Lung (tissue), 12 donors: ENCODE results near the gene MAPK12. TPM values are rescaled to one million over a fixed set of nuclear protein-coding genes. Genes with fewer than 3 reads are reported as not detected.

Experiments used
- ATAC-seq: fragments of 200-7000 bp; cut with Tn5 transposase; one replicate; pipeline ENCODE4 v1.9.1; 2020; ENCODE audit warnings: moderate number of reproducible peaks; ENCODE audit not compliant: insufficient read depth, low FRiP score
- DNase-seq, 3 donors: peaks; one replicate each; pipeline ENCODE4 v3.0.0-alpha.2; 2013 to 2017
- H3K27ac ChIP-seq, 2 donors: one replicate each; pipeline ENCODE4 v1.5.1; 2013; ENCODE audit warnings: mild to moderate bottlenecking in 2 of 2, moderate library complexity in 2 of 2, control low read depth in 1 of 2, inconsistent platforms in 1 of 2, low read depth in 1 of 2, low read length in 1 of 2
- H3K27me3 ChIP-seq, 3 donors: one replicate each; pipeline ENCODE4 v1.5.1; 2013; ENCODE audit warnings: low read length in 2 of 3; ENCODE audit not compliant: control insufficient read depth in 3 of 3, insufficient read depth in 3 of 3
- H3K36me3 ChIP-seq, 4 donors: one replicate each; pipeline ENCODE4 v1.5.1; 2013; ENCODE audit warnings: low read length in 4 of 4, mild to moderate bottlenecking in 1 of 4, moderate library complexity in 1 of 4; ENCODE audit not compliant: control insufficient read depth in 4 of 4, insufficient read depth in 4 of 4
- H3K4me1 ChIP-seq, 5 donors: one replicate each; pipeline ENCODE4 v1.5.1; 2013; ENCODE audit warnings: low read length in 5 of 5, mild to moderate bottlenecking in 2 of 5, moderate library complexity in 1 of 5; ENCODE audit not compliant: control insufficient read depth in 5 of 5, insufficient read depth in 5 of 5
- H3K4me3 ChIP-seq: one replicate; pipeline ENCODE4 v1.5.1; 2013; ENCODE audit warnings: mild to moderate bottlenecking, control low read depth, moderate library complexity
- H3K9ac ChIP-seq, 2 donors: one replicate each; pipeline ENCODE4 v1.5.1; 2013; ENCODE audit warnings: low read length in 2 of 2, control low read depth in 1 of 2; ENCODE audit not compliant: insufficient read depth in 1 of 2
- H3K9me3 ChIP-seq, 4 donors: one replicate each; pipeline ENCODE4 v1.5.1; 2013; ENCODE audit warnings: low read length in 3 of 4, mild to moderate bottlenecking in 1 of 4, moderate library complexity in 1 of 4; ENCODE audit not compliant: control insufficient read depth in 4 of 4, insufficient read depth in 3 of 4
- WGBS, 2 donors: extraction: QIAGEN DNeasy Blood & Tissue Kit; methylation state at CpG; one replicate each; pipeline ENCODE4 v1.1.7; 2013; 5-methylcytosine and 5-hydroxymethylcytosine counted together
- polyA plus RNA-seq, 2 donors: library from polyadenylated mRNA; stranded (reverse); fragments of 200-250 nt; gene quantifications; one replicate each; pipeline ENCODE4 v1.2.1, GENCODE V29; 2013
- total RNA-seq, 2 donors: library from RNA; depleted of rRNA in 1 of 2; stranded (reverse); fragments of >200 nt in 1 of 2; gene quantifications; one replicate each; pipeline ENCODE4 v1.2.1, GENCODE V29; 2014 to 2021
- TF ChIP-seq, protein P1 (sequence below): IDR thresholded peaks from 2 replicates; pipeline ENCODE4 v1.5.1; 2012; ENCODE audit warnings: mild to moderate bottlenecking; ENCODE audit errors: control extremely low read depth, extremely low read depth
- donor health status: control.
- donor health status: control.
- donor health status: Bipolar disorder and iron deficiency.
- donor health status: healthy.
- donor health status: DM: yes; HTN: yes; CAD: no.

MAPK12 gene
- total and polyA plus RNA-seq, 4 donors = 10.4 to 13.1 (median 11.9) TPM

DNA sequence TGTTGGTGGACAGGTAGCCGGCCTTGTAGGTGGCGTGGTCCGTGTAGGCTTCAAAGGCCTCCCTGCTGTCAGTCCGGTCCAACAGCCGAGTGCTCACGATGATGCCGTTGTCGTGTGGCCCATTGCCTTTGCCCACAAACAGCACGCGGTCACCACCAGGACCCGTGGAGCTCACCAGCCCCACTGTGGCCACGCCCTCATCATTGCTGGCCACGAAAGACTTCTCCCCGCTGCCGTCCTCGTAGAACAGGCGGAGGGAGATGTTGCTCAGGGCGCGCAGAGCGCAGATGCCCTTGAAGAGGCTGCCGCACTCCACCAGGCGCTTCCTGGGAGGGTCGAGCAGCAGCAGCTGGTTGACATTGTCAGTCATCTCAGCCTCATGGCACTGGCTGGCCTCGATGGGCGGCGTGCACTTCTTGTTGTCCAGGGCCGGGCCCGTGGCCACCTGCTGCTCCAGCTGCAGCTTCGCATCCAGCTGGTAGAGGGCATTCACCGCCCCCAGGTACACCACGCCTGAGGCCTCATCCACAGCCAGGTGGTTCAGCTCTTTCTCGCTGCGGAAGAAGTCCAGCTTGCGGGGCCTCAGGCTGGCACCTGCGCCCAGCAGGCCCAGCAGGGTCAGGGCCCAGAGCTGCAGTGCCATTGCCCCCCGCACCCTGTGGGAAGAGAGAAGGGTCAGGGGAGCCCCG lies 28.6 kb upstream of the MAPK12 start:
- Histone ChIP-seq H3K4me3 (no peak overlapping the region), H3K27me3 (no peaks in the 10 kb centered on the region), H3K9ac (no peak overlapping the region), H3K27ac (peak overlapping the region in 1 of 2 donors; percentile 0), H3K9me3 (no peaks in the 10 kb centered on the region), H3K36me3 (peaks cover 0 to 57% (median 20%) of the 10 kb centered on the region in 4 donors), H3K4me1 (peaks cover 0 to 25% (median 18%) of the 10 kb centered on the region in 5 donors)
- WGBS, 2 donors = 91 to 92% methylated on average over 37 of the region's 37 CpGs
- DNase-seq (no peak), ATAC-seq (no peak)
- TF ChIP-seq, protein P1, sequence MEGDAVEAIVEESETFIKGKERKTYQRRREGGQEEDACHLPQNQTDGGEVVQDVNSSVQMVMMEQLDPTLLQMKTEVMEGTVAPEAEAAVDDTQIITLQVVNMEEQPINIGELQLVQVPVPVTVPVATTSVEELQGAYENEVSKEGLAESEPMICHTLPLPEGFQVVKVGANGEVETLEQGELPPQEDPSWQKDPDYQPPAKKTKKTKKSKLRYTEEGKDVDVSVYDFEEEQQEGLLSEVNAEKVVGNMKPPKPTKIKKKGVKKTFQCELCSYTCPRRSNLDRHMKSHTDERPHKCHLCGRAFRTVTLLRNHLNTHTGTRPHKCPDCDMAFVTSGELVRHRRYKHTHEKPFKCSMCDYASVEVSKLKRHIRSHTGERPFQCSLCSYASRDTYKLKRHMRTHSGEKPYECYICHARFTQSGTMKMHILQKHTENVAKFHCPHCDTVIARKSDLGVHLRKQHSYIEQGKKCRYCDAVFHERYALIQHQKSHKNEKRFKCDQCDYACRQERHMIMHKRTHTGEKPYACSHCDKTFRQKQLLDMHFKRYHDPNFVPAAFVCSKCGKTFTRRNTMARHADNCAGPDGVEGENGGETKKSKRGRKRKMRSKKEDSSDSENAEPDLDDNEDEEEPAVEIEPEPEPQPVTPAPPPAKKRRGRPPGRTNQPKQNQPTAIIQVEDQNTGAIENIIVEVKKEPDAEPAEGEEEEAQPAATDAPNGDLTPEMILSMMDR = no peak

DNA sequence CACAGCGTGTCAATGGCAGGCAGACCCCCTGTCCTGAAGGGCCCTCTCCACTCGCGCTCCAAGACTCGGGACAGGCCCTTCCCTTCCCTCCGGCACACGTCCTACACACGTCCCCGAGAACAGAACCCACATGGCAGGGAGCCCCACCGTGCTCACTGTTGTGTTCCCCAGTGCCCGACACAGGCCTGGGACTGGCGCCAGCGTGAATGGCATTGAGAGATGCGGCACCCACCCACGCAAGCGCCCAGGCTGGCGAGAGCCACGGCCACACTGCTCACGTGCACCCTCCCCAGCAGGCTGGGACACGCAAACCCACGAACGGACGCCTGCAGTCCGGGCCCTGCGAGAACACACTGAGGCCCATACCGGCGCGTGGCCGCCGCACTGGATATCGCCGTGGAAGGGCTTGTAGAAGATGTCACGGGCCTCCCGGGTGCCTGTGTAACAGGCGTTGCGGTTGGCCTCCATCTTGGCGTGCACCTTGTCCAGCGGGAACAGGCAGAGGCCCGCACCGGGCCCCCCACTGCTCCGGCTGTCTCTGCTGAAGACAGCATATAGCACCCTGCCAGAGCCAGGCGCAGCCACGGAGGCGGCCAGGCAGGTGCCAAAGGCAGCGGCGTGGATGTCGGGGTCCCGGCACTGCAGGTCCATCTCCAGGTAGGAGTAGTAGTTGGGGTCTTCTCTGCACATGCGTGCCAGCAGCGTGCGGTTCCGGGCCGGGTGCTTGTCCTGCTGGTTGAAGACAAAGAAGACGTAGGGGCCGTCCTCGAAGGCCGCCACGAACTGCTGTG lies 27.9 kb upstream of the MAPK12 start:
- ATAC-seq (no peak), DNase-seq (no peak)
- 94 to 97% methylated on average over 57 of the region's 57 CpGs for WGBS, 2 donors
- no peaks in the 10 kb centered on the region for H3K9me3 ChIP-seq
- peaks cover 0 to 20% (median 16%) of the 10 kb centered on the region in 5 donors for H3K4me1 ChIP-seq
- peaks cover 0 to 62% (median 20%) of the 10 kb centered on the region in 4 donors for H3K36me3 ChIP-seq
- no peak overlapping the region for H3K4me3 ChIP-seq
- TF ChIP-seq, protein P1 = no peak
- H3K27ac ChIP-seq = no peak overlapping the region
- H3K27me3 ChIP-seq = no peaks in the 10 kb centered on the region
- no peak overlapping the region for H3K9ac ChIP-seq

DNA sequence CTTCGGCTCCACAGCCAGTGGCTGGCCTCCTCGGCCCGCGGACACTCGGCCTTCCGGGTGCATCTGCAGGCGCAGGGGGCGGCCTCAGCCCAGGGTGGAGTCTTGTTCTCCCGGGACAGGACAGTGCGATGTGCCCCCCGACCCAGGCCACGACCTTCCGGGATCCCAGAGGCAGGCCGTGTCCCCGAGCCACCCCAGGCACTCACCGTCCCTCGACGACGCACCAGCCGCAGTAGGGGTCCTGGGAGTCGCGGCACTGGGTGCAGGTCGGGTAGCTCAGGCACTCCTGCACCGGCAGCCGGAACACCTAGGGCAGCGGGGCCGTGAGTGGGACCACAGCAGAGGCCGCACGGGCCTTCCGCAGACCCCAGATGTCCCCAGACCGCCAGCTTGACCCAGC lies 26.2 kb upstream of the MAPK12 start:
- WGBS, 2 donors = 94 to 95% methylated on average over 26 to 31 of the region's 31 CpGs
- no peak for ATAC-seq
- Histone ChIP-seq H3K27ac (no peak overlapping the region), H3K36me3 (peaks cover 0 to 78% (median 22%) of the 10 kb centered on the region in 4 donors), H3K9ac (no peak overlapping the region), H3K9me3 (no peaks in the 10 kb centered on the region), H3K4me3 (no peak overlapping the region), H3K27me3 (no peaks in the 10 kb centered on the region), H3K4me1 (peaks cover 0 to 7% (median 5%) of the 10 kb centered on the region in 5 donors)
- DNase-seq = no peak
- TF ChIP-seq, protein P1 = no peak
